Right lung (tissue), 5 donors: ENCODE measurements around the gene TMEM132C. TPM values are rescaled to one million over a fixed set of nuclear protein-coding genes. Genes with fewer than 3 reads are reported as not detected.

Source experiments
- DNase-seq, 2 donors: peaks; one replicate each; pipeline ENCODE4 v3.0.0-alpha.2; 2013
- polyA plus RNA-seq, 5 donors: library from polyadenylated mRNA; unstranded; fragments of 120-200 nt; gene quantifications; one replicate each; pipeline versions ENCODE4 v1.2.1 to v1.2.3, GENCODE V29; 2013; ENCODE audit warnings: inconsistent platforms in 1 of 5, low replicate concordance in 1 of 5; ENCODE audit not compliant: insufficient read length in 5 of 5, insufficient read depth in 1 of 5

The TMEM132C gene
- polyA plus RNA-seq, 5 donors = 29.7 to 33.7 (median 30.4) TPM

GRCh38 chr12:128337431-128338170 is 70.6 kb downstream of the TMEM132C start:
- DNase-seq = no peak

GRCh38 chr12:128338386-128339125 is 71.6 kb downstream of the TMEM132C start:
- peak; percentile 86 to 87 for DNase-seq

- DNase-seq = peak; percentile 81 to 85
These were observed 72.2 kb downstream of the TMEM132C start for GRCh38 chr12:128339126-128339520.

- DNase-seq = no peak
These were observed 72.7 kb downstream of the TMEM132C start for GRCh38 chr12:128339631-128340030.

GRCh38 chr12:128353301-128353700 is 86.3 kb downstream of the TMEM132C start:
- DNase-seq = no peak

GRCh38 chr12:128356547-128356946 is 89.6 kb downstream of the TMEM132C start:
- DNase-seq = no peak

- no peak for DNase-seq
These were observed 94.5 kb downstream of the TMEM132C start for GRCh38 chr12:128361400-128361995.

GRCh38 chr12:128365032-128365431 is 98.1 kb downstream of the TMEM132C start:
- no peak for DNase-seq

- peak in 1 of 2 donors; percentile 47 for DNase-seq
These were observed 98.8 kb downstream of the TMEM132C start for GRCh38 chr12:128365651-128366231.

GRCh38 chr12:128367961-128368360 is 101.0 kb downstream of the TMEM132C start:
- DNase-seq = no peak

GRCh38 chr12:128381541-128381940 is 114.6 kb downstream of the TMEM132C start:
- DNase-seq = peak; percentile 68 to 69

- peak in 1 of 2 donors; percentile 42 for DNase-seq
These were observed 115.0 kb downstream of the TMEM132C start for GRCh38 chr12:128381946-128382345.

GRCh38 chr12:128382946-128383345 is 116.0 kb downstream of the TMEM132C start:
- DNase-seq = no peak

GRCh38 chr12:128383357-128383937 is 116.5 kb downstream of the TMEM132C start:
- DNase-seq = no peak

- DNase-seq = no peak
These were observed 118.8 kb downstream of the TMEM132C start for GRCh38 chr12:128385736-128386135.

- DNase-seq = no peak
These were observed 120.9 kb downstream of the TMEM132C start for GRCh38 chr12:128387811-128388422.

- DNase-seq = peak; percentile 82 to 88
These were observed 121.6 kb downstream of the TMEM132C start for GRCh38 chr12:128388461-128389000.

GRCh38 chr12:128393346-128393745 is 126.4 kb downstream of the TMEM132C start:
- DNase-seq = no peak

GRCh38 chr12:128394137-128394536 is 127.2 kb downstream of the TMEM132C start:
- no peak for DNase-seq

- DNase-seq = no peak
These were observed 132.3 kb downstream of the TMEM132C start for GRCh38 chr12:128399253-128399652.
